ENCODE measurements around the gene MMADHC.

GRCh38 chr2:149525323-149525722, 62.3 kb downstream of the MMADHC start:
- TF ChIP-seq CTCF (IDR thresholded peaks at IDR 0.05; ENCODE audit: insufficient read depth, low read length, poor library complexity, severe bottlenecking) = no peak
- TF ChIP-seq EZH2phosphoT487 (conservative IDR thresholded peaks at IDR 0.05; ENCODE audit: low read length) = no peak
